ENCODE results near the gene MYOF.
"Not testable (repeated sequence)": the region's sequence is repeated elsewhere in the genome, so short reads cannot be mapped to it uniquely, and the experiment has no call there.

MYOF gene

GRCh38 chr10:93386631-93387369 lies 95.3 kb downstream of the MYOF start:
- no peak for DNase-seq (ENCODE audit: low read depth)

- no peak for DNase-seq (ENCODE audit: low read depth)
Measured at GRCh38 chr10:93385345-93385744, 96.8 kb downstream of the MYOF start.

- DNase-seq (ENCODE audit: low read depth) = no peak
Measured at GRCh38 chr10:93384006-93384405, 98.1 kb downstream of the MYOF start.

- DNase-seq (ENCODE audit: low read depth) = no peak
Measured at GRCh38 chr10:93383562-93383981, 98.6 kb downstream of the MYOF start.

GRCh38 chr10:93379731-93380575 lies 102.2 kb downstream of the MYOF start:
- no peak for DNase-seq (ENCODE audit: low read depth)

GRCh38 chr10:93378997-93379730 lies 103.0 kb downstream of the MYOF start:
- no peak for DNase-seq (ENCODE audit: low read depth)

- DNase-seq (ENCODE audit: low read depth) = no peak
Measured at GRCh38 chr10:93378039-93378438, 104.1 kb downstream of the MYOF start.

GRCh38 chr10:93376372-93377293 lies 105.5 kb downstream of the MYOF start:
- no peak for DNase-seq (ENCODE audit: low read depth)

GRCh38 chr10:93370961-93371360 lies 111.2 kb downstream of the MYOF start:
- DNase-seq (ENCODE audit: low read depth) = no peak

GRCh38 chr10:93369588-93370164 lies 112.5 kb downstream of the MYOF start:
- no peak for DNase-seq (ENCODE audit: low read depth)

GRCh38 chr10:93368210-93368609 lies 113.9 kb downstream of the MYOF start:
- DNase-seq (ENCODE audit: low read depth) = no peak

GRCh38 chr10:93367664-93368063 lies 114.5 kb downstream of the MYOF start:
- DNase-seq (ENCODE audit: low read depth) = no peak

- no peak for DNase-seq (ENCODE audit: low read depth)
Measured at GRCh38 chr10:93364966-93365365, 117.2 kb downstream of the MYOF start.

- DNase-seq (ENCODE audit: low read depth) = no peak
Measured at GRCh38 chr10:93363891-93364648, 118.1 kb downstream of the MYOF start.

- not testable (repeated sequence) for DNase-seq (ENCODE audit: low read depth)
Measured at GRCh38 chr10:93358398-93358797, 123.7 kb downstream of the MYOF start.

- DNase-seq (ENCODE audit: low read depth) = no peak
Measured at GRCh38 chr10:93357680-93358079, 124.5 kb downstream of the MYOF start.

GRCh38 chr10:93356516-93356915 lies 125.6 kb downstream of the MYOF start:
- no peak for DNase-seq (ENCODE audit: low read depth)

GRCh38 chr10:93352638-93353383 lies 129.3 kb downstream of the MYOF start:
- no peak for DNase-seq (ENCODE audit: low read depth)

- DNase-seq (ENCODE audit: low read depth) = no peak
Measured at GRCh38 chr10:93346694-93347093, 135.4 kb downstream of the MYOF start.

- no peak for DNase-seq (ENCODE audit: low read depth)
Measured at GRCh38 chr10:93346108-93346507, 136.0 kb downstream of the MYOF start.

All from stimulated activated CD8-positive, alpha-beta memory T cell treated with anti-CD3 and anti-CD28 coated beads, Interleukin-15, amount 100 ng/mL, for 1 hour (primary cell).